AG04449 (cell line): ENCODE results near the gene ERN1.

Experiments used
- CTCF ChIA-PET: fragments of 350-600 bp; formaldehyde crosslinking; extraction: SDS; loops from one replicate; lab custom pipeline; 2021; ENCODE audit warnings: antibody characterized with exemption; lab: Yijun Ruan, JAX
- POLR2A ChIA-PET: fragments of 400-600, 350-600 bp; formaldehyde crosslinking; extraction: SDS; loops from one replicate; lab custom pipeline; 2020; ENCODE audit warnings: antibody characterized with exemption, inconsistent platforms; lab: Yijun Ruan, JAX
- DNase-seq: peaks from one replicate; pipeline ENCODE4 v3.0.0-alpha.2; 2010; ENCODE audit warnings: low read depth, low spot score
- H3K4me3 ChIP-seq: 2 replicates; pipeline ENCODE4 v1.5.1; 2011; ENCODE audit warnings: low read depth, mild to moderate bottlenecking, control low read depth, low read length
- CTCF ChIP-seq: IDR thresholded peaks from one replicate; pipeline ENCODE4 v1.5.1; 2011; ENCODE audit warnings: mild to moderate bottlenecking, moderate library complexity, low read length, control low read depth, inconsistent platforms; ENCODE audit not compliant: insufficient read depth; ENCODE audit errors: missing control alignments

ERN1 gene

GRCh38 chr17:64155751-64156544, 26.0 kb upstream of the ERN1 start:
- ChIA-PET POLR2A (interaction anchor here (2.2 kb wide), 1 partner anchor 10 kb away, joined by 8 read pairs; no protein-coding TSS in a partner anchor), CTCF (interaction anchor here (2.1 kb wide), 1 partner anchor 253 kb away, joined by 5 read pairs; no protein-coding TSS in a partner anchor)
- TF ChIP-seq CTCF: no peak
- DNase-seq: no peak
- no peak overlapping the region for H3K4me3 ChIP-seq

- ChIA-PET POLR2A (interaction anchor here (2.2 kb wide), 1 partner anchor 9 kb away, joined by 8 read pairs; no protein-coding TSS in a partner anchor), CTCF (interaction anchor here (0.7 to 2.2 kb wide), 7 partner anchors 8 to 252 kb away, joined by 3 to 10 read pairs (median 5); no protein-coding TSS in a partner anchor)
- no peak for TF ChIP-seq CTCF
Observed at GRCh38 chr17:64155129-64155528, 25.2 kb upstream of the ERN1 start.

GRCh38 chr17:64154717-64155116, 24.8 kb upstream of the ERN1 start:
- no peak for DNase-seq
- TF ChIP-seq CTCF: no peak
- no peak overlapping the region for H3K4me3 ChIP-seq
- POLR2A ChIA-PET: interaction anchor here (2.2 kb wide), 1 partner anchor 9 kb away, joined by 8 read pairs; no protein-coding TSS in a partner anchor
- CTCF ChIA-PET: interaction anchor here (0.5 to 2.2 kb wide), 9 partner anchors 8 to 252 kb away, joined by 3 to 10 read pairs (median 5); no protein-coding TSS in a partner anchor

More at GRCh38 chr17:64155129-64155528, 25.2 kb upstream of the ERN1 start:
- H3K4me3 ChIP-seq: no peak overlapping the region
- no peak for DNase-seq

GRCh38 chr17:64154313-64154695, 24.4 kb upstream of the ERN1 start:
- CTCF ChIA-PET: interaction anchor here (0.5 to 2.2 kb wide), 9 partner anchors 9 to 251 kb away, joined by 3 to 10 read pairs (median 5); no protein-coding TSS in a partner anchor
- no peak overlapping the region for H3K4me3 ChIP-seq
- DNase-seq: no peak
- POLR2A ChIA-PET: interaction anchor here (2.2 kb wide), 1 partner anchor 9 kb away, joined by 8 read pairs; no protein-coding TSS in a partner anchor
- no peak for TF ChIP-seq CTCF

- TF ChIP-seq CTCF: no peak
- ChIA-PET CTCF (interaction anchor here (1.2 to 2.2 kb wide), 7 partner anchors 20 to 251 kb away, joined by 3 to 10 read pairs (median 5); no protein-coding TSS in a partner anchor), POLR2A (interaction anchor here (2.2 kb wide), 1 partner anchor 8 kb away, joined by 8 read pairs; no protein-coding TSS in a partner anchor)
- no peak overlapping the region for H3K4me3 ChIP-seq
- DNase-seq: no peak
Observed at GRCh38 chr17:64153565-64154312, 23.8 kb upstream of the ERN1 start.
